ENCODE results near the gene KCNK7. TPM values are rescaled to one million over a fixed set of nuclear protein-coding genes. Genes with fewer than 3 reads are reported as not detected.

KCNK7 gene
- total RNA-seq, 1 experiment from 2014 or later = 0.61 TPM

GRCh38 chr11:65630215-65630614, 34.6 kb upstream of the KCNK7 start:
- Histone ChIP-seq H3K27me3 (ENCODE audit: insufficient read depth, low read length) (no peaks in the 10 kb centered on the region), H3K4me3 (replicated peaks in 1 of 2; ENCODE audit: low read depth in 1 of 2, low read length in 2 of 2) (no peak overlapping the region), H3K79me2 (ENCODE audit: insufficient read depth, low read length) (no peaks in the 10 kb centered on the region), H4K20me1 (ENCODE audit: insufficient read depth) (no peaks in the 10 kb centered on the region), H3K36me3 (ENCODE audit: control insufficient read depth in 1 of 2, insufficient read depth in 2 of 2, low read length in 2 of 2) (peaks cover 27 to 53% of the 10 kb centered on the region in 2 experiments; a peak in 3 of 4 replicates), H3K4me1 (ENCODE audit: control insufficient read depth in 1 of 2, insufficient read depth in 2 of 2, low read length in 2 of 2) (no peaks in the 10 kb centered on the region), H3K9me3 (ENCODE audit: control insufficient read depth in 1 of 2, insufficient read depth in 1 of 2, low read depth in 1 of 2, low read length in 2 of 2) (no peaks in the 10 kb centered on the region), H2AFZ (ENCODE audit: low read depth, low read length, poor library complexity, severe bottlenecking) (no peak overlapping the region), H3K27ac (ENCODE audit: low read depth, low read length) (no peak overlapping the region), H3K4me2 (ENCODE audit: low read length) (no peak overlapping the region), H3K9ac (ENCODE audit: low read length) (no peak overlapping the region), H3K9me2 (ENCODE audit: insufficient read depth) (no peaks in the 10 kb centered on the region)
- ATAC-seq = no peak
- BruUV-seq (replicated peaks) = no TSS peak
- CTCF ChIA-PET = no interaction called here
- DNase-seq (ENCODE audit: low read depth, low spot score) = no peak
- intact Hi-C loops (cut with micrococcal nuclease) = no loop called here
- POLR2A ChIA-PET = interaction anchor here (1.0 kb wide), 1 partner anchor 8 kb away, joined by 3 read pairs; the partner anchor contains the start of gene SIPA1
- RAD21 ChIA-PET (ENCODE audit: low non-redundant PET in 1 of 2, low total read pairs in 2 of 2, uncharacterized antibody in 2 of 2, unreplicated experiment in 2 of 2) = no interaction called here
- TF ChIP-seq ATF3 (IDR thresholded peaks at IDR 0.05) = no peak
- no peak for TF ChIP-seq MAX (IDR thresholded peaks at IDR 0.05)
- no peak for TF ChIP-seq CTCF (IDR thresholded peaks at IDR 0.05 in 2 of 3, conservative IDR thresholded peaks at IDR 0.05 in 1 of 3; ENCODE audit: borderline replicate concordance in 1 of 3, insufficient read depth in 1 of 3, low read depth in 2 of 3, low read length in 2 of 3)
- TF ChIP-seq RAD21 (IDR thresholded peaks at IDR 0.05; ENCODE audit: low read depth) = no peak
- TF ChIP-seq FOSL1 (IDR thresholded peaks at IDR 0.05; ENCODE audit: low read depth) = no peak
- TF ChIP-seq POLR2A (IDR thresholded peaks at IDR 0.05; ENCODE audit: borderline replicate concordance, extremely low read depth, insufficient read depth, insufficient read length) = no peak

- Histone ChIP-seq H3K27me3 (ENCODE audit: insufficient read depth, low read length) (no peaks in the 10 kb centered on the region), H3K9me3 (ENCODE audit: control insufficient read depth in 1 of 2, insufficient read depth in 1 of 2, low read depth in 1 of 2, low read length in 2 of 2) (no peaks in the 10 kb centered on the region), H3K79me2 (ENCODE audit: insufficient read depth, low read length) (no peaks in the 10 kb centered on the region), H3K27ac (ENCODE audit: low read depth, low read length) (no peak overlapping the region), H3K9ac (ENCODE audit: low read length) (no peak overlapping the region), H3K4me1 (ENCODE audit: control insufficient read depth in 1 of 2, insufficient read depth in 2 of 2, low read length in 2 of 2) (no peaks in the 10 kb centered on the region), H3K4me2 (ENCODE audit: low read length) (no peak overlapping the region), H3K36me3 (ENCODE audit: control insufficient read depth in 1 of 2, insufficient read depth in 2 of 2, low read length in 2 of 2) (peaks cover 27 to 46% of the 10 kb centered on the region in 2 experiments; a peak in 3 of 4 replicates), H3K4me3 (replicated peaks in 1 of 2; ENCODE audit: low read depth in 1 of 2, low read length in 2 of 2) (no peak overlapping the region), H3K9me2 (ENCODE audit: insufficient read depth) (no peaks in the 10 kb centered on the region), H2AFZ (ENCODE audit: low read depth, low read length, poor library complexity, severe bottlenecking) (no peak overlapping the region), H4K20me1 (ENCODE audit: insufficient read depth) (no peaks in the 10 kb centered on the region)
- RAD21 ChIA-PET (ENCODE audit: low non-redundant PET in 1 of 2, low total read pairs in 2 of 2, uncharacterized antibody in 2 of 2, unreplicated experiment in 2 of 2) = interaction anchor here in 1 of 2 experiments (0.5 kb wide), 1 partner anchor 188 kb away, joined by 3 read pairs; no protein-coding TSS in a partner anchor
- POLR2A ChIA-PET = interaction anchor here (1.0 kb wide), 1 partner anchor 8 kb away, joined by 3 read pairs; the partner anchor contains the start of gene SIPA1
- intact Hi-C loops (cut with micrococcal nuclease) = no loop called here
- no TSS peak for BruUV-seq (replicated peaks)
- CTCF ChIA-PET = no interaction called here
- no peak for DNase-seq (ENCODE audit: low read depth, low spot score)
- ATAC-seq = no peak
- TF ChIP-seq ZBTB33 (IDR thresholded peaks at IDR 0.05; ENCODE audit: extremely low read depth, insufficient replicate concordance, low read length) (no peak), CEBPB (IDR thresholded peaks at IDR 0.05; ENCODE audit: low read depth) (no peak), ZFX (IDR thresholded peaks at IDR 0.05) (no peak), EGR1 (IDR thresholded peaks at IDR 0.05; ENCODE audit: low read depth) (no peak), YY1 (IDR thresholded peaks at IDR 0.05; ENCODE audit: extremely low read depth, insufficient replicate concordance, low read depth, low read length) (no peak), EZH2phosphoT487 (IDR thresholded peaks at IDR 0.05; ENCODE audit: borderline replicate concordance) (no peak), POLR2A (IDR thresholded peaks at IDR 0.05; ENCODE audit: borderline replicate concordance, extremely low read depth, insufficient read depth, insufficient read length) (no peak), TCF7L2 (IDR thresholded peaks at IDR 0.05; ENCODE audit: borderline replicate concordance, extremely low read depth, insufficient read depth, insufficient read length) (no peak), RAD21 (IDR thresholded peaks at IDR 0.05; ENCODE audit: low read depth) (no peak), SP1 (IDR thresholded peaks at IDR 0.05; ENCODE audit: low read depth) (no peak), ZNF274 (IDR thresholded peaks at IDR 0.05; ENCODE audit: low read depth, low read length) (no peak), MAX (IDR thresholded peaks at IDR 0.05) (no peak), SRF (IDR thresholded peaks at IDR 0.05; ENCODE audit: low read depth) (no peak)
These were observed 34.0 kb upstream of the KCNK7 start for GRCh38 chr11:65629579-65629978.
